ENCODE measurements around the gene OXSM. TPM values are rescaled to one million over a fixed set of nuclear protein-coding genes. Genes with fewer than 3 reads are reported as not detected.

The OXSM gene
- total RNA-seq, result 10 to 100 TPM; 18.2 to 19.9 TPM

- Mint-ChIP-seq H3K36me3 (ENCODE audit: insufficient read depth in 2 of 2) (peaks cover 1 to 3% of the 10 kb centered on the region in 2 donors), H3K4me1 (ENCODE audit: low read depth) (peaks cover 46% of the 10 kb centered on the region), H3K9me3 (no peaks in the 10 kb centered on the region), H3K27ac (peak within 1 kb of the TSS; percentile 95), H3K4me3 (peak within 1 kb of the TSS; percentile 94 to 97), H3K27me3 (ENCODE audit: low read depth) (no peaks in the 10 kb centered on the region)
- ATAC-seq (replicated peaks in 1 of 2), result peak; percentile 93 to 95
- peak; percentile 93 to 95 for DNase-seq
These were observed at the start of gene OXSM for GRCh38 chr3:25789596-25790556. TSS of gene OXSM (plus strand) at chr3:25790090. CDS start at chr3:25791021, 931 bp downstream.

DNA sequence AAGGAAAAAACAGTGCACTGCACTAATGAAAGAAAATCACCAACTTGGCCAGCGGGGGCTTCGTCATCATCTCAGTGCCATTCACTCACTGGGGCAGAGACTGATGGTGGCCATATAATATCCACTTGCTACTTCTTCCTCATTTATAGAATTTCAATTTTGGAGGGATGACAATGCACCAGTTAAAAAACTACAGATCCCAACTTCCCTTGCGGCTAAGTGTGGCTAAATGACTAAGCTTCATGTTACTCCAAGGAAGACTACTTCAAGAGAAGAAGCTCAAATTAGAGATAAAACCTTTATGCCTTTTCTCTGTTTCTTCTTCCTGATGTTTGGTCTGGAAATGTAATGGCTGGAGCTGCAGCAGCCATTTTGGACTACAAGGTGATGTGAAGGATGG, 45.4 kb upstream of the OXSM start:
- no peak overlapping the region for H3K4me3 Mint-ChIP-seq
- peaks cover 4 to 46% of the 10 kb centered on the region in 2 donors for H3K36me3 Mint-ChIP-seq (ENCODE audit: insufficient read depth in 2 of 2)
- no peaks in the 10 kb centered on the region for H3K9me3 Mint-ChIP-seq
- DNase-seq, result no peak
- H3K4me1 Mint-ChIP-seq (ENCODE audit: low read depth), result no peaks in the 10 kb centered on the region
- H3K27ac Mint-ChIP-seq, result no peak overlapping the region
- no peak for ATAC-seq (replicated peaks in 1 of 2)
- H3K27me3 Mint-ChIP-seq (ENCODE audit: low read depth), result no peaks in the 10 kb centered on the region

GRCh38 chr3:25747033-25747432, 42.9 kb upstream of the OXSM start:
- H3K27me3 Mint-ChIP-seq (ENCODE audit: low read depth), result no peaks in the 10 kb centered on the region
- H3K36me3 Mint-ChIP-seq (ENCODE audit: insufficient read depth in 2 of 2), result peaks cover 9 to 58% of the 10 kb centered on the region in 2 donors

DNA sequence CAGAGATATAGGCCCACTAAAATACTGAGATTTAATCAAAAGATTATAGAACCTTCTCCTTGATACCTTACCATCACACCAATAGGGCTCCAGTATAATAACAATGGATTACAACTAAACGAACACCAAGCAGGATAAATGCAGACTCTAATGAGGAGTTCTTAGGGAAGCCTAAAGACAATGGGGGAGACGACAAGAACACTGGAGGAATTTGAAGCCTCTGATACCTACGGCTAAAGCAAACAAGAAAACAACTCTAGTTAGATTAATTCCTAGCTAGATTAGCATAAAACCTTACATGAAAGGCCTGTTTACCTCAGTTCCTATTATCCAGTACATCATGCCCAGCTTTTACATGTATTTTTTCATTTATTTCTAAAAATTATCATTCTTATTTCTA, 41.7 kb upstream of the OXSM start:
- peaks cover 8 to 57% of the 10 kb centered on the region in 2 donors for H3K36me3 Mint-ChIP-seq (ENCODE audit: insufficient read depth in 2 of 2)
- H3K4me3 Mint-ChIP-seq, result no peak overlapping the region
- no peaks in the 10 kb centered on the region for H3K4me1 Mint-ChIP-seq (ENCODE audit: low read depth)
- DNase-seq (no peak), ATAC-seq (replicated peaks in 1 of 2) (no peak)
- H3K27ac Mint-ChIP-seq, result no peak overlapping the region
- no peaks in the 10 kb centered on the region for H3K9me3 Mint-ChIP-seq
- H3K27me3 Mint-ChIP-seq (ENCODE audit: low read depth), result no peaks in the 10 kb centered on the region

More at GRCh38 chr3:25747033-25747432, 42.9 kb upstream of the OXSM start:
- no peak overlapping the region for H3K4me3 Mint-ChIP-seq
- H3K9me3 Mint-ChIP-seq, result no peaks in the 10 kb centered on the region
- H3K27ac Mint-ChIP-seq, result no peak overlapping the region
- no peak for ATAC-seq (replicated peaks in 1 of 2)
- no peak for DNase-seq
- H3K4me1 Mint-ChIP-seq (ENCODE audit: low read depth), result no peaks in the 10 kb centered on the region

DNA sequence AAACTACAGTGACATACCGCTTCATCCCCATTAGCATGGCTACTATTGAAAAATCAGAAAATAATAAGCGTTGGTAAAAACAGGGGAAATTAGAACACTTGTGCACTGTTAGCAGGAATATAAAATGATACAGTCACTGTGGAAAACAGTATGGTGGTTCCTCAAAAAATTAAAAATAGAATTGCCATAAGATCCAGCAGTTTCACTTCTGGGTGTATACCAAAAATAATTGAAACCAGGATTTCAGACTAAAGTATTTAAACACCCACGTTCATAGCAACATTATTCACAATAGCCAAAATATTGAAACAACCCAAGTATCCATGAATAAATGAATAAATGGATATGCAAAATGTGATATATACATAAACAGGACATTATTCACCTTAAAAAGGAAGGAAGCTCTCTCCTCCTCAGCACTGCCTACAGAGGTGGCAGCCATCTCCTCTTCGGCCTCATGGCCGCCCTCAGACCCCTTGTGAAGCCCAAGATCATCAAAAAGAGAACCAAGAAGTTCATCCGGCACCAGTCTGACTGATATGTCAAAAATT, 40.8 kb upstream of the OXSM start:
- H3K36me3 Mint-ChIP-seq (ENCODE audit: insufficient read depth in 2 of 2), result peaks cover 8 to 53% of the 10 kb centered on the region in 2 donors
- DNase-seq (no peak), ATAC-seq (replicated peaks in 1 of 2) (no peak)
- H3K9me3 Mint-ChIP-seq, result no peaks in the 10 kb centered on the region
- H3K4me1 Mint-ChIP-seq (ENCODE audit: low read depth), result peaks cover 2% of the 10 kb centered on the region
- no peak overlapping the region for H3K4me3 Mint-ChIP-seq
- H3K27ac Mint-ChIP-seq, result no peak overlapping the region
- H3K27me3 Mint-ChIP-seq (ENCODE audit: low read depth), result no peaks in the 10 kb centered on the region

DNA sequence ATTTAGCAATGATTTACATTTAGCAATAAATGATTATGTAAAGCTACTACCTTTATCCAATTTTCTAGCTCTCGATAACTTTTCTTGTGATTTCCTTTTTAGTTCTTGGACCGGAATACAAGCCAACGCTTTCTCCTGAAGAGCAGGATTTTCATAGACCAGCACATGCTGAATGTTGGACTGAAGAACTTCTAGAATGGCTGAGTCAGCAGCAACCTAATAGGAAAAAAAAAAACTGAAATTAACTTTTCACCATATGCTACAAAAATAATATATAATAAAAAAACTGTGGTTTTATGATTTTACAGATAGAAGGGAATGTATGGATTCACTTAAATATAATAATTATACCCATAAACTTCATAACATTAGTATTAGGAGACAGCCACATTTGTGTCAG, 38.8 kb upstream of the OXSM start:
- H3K9me3 Mint-ChIP-seq, result no peaks in the 10 kb centered on the region

GRCh38 chr3:25751725-25752124, 38.2 kb upstream of the OXSM start:
- Mint-ChIP-seq H3K27ac (no peak overlapping the region), H3K27me3 (ENCODE audit: low read depth) (no peaks in the 10 kb centered on the region), H3K4me3 (no peak overlapping the region), H3K36me3 (ENCODE audit: insufficient read depth in 2 of 2) (peaks cover 10 to 35% of the 10 kb centered on the region in 2 donors), H3K4me1 (ENCODE audit: low read depth) (peaks cover 11% of the 10 kb centered on the region), H3K9me3 (no peaks in the 10 kb centered on the region)
- DNase-seq, result no peak
- no peak for ATAC-seq (replicated peaks in 1 of 2)

More for the DNA sequence above, 38.8 kb upstream of the OXSM start:
- Mint-ChIP-seq H3K4me1 (ENCODE audit: low read depth) (peaks cover 11% of the 10 kb centered on the region), H3K4me3 (no peak overlapping the region), H3K27ac (no peak overlapping the region), H3K27me3 (ENCODE audit: low read depth) (no peaks in the 10 kb centered on the region), H3K36me3 (ENCODE audit: insufficient read depth in 2 of 2) (peaks cover 8 to 39% of the 10 kb centered on the region in 2 donors)
- DNase-seq, result no peak
- ATAC-seq (replicated peaks in 1 of 2), result no peak

DNA sequence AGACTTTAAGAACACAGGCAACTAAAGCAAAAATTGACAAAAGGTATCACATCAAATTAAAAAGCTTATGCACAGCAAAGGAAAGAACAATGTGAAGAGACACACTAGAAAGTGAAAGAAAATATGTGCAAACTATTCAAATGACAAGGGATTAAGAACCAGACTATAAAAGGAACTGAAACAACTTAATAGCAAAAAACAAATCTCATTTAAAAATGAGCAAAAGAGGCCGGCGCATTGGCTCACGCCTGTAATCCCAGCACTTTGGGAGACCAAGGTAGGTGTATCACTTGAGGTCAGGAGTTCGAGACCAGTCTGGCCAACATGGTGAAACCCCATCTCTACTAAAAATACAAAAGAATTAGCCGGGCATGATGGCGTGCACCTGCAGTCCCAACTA, 21.0 kb upstream of the OXSM start:
- DNase-seq (no peak), ATAC-seq (replicated peaks in 1 of 2) (no peak)
- peaks cover 14% of the 10 kb centered on the region for H3K4me1 Mint-ChIP-seq (ENCODE audit: low read depth)
- H3K27me3 Mint-ChIP-seq (ENCODE audit: low read depth), result no peaks in the 10 kb centered on the region
- H3K27ac Mint-ChIP-seq, result no peak overlapping the region
- H3K36me3 Mint-ChIP-seq (ENCODE audit: insufficient read depth in 2 of 2), result peaks cover 17 to 26% of the 10 kb centered on the region in 2 donors
- H3K4me3 Mint-ChIP-seq, result no peak overlapping the region
- peaks cover 9 to 14% of the 10 kb centered on the region in 2 donors for H3K9me3 Mint-ChIP-seq

DNA sequence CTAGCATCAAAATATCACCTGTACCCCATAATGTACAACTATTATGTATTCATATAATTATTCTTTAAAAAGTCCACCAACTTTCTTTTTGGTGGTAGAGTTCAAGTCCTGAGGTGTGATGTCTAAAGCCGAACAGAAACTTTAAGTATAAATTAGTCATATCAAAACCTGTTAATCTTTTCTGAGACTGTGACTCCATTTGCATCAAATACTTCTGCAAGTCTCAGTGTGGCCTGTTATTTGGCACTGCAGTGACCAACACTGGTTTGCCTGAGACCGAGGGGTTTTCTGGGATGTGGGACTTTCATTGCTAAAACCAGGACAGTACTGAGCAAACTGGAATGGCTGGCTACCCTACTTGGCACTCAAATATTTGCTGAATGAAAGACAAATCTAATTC, 14.0 kb upstream of the OXSM start:
- peaks cover 11 to 13% of the 10 kb centered on the region in 2 donors for H3K9me3 Mint-ChIP-seq
- DNase-seq (no peak), ATAC-seq (replicated peaks in 1 of 2) (no peak)
- no peaks in the 10 kb centered on the region for H3K27me3 Mint-ChIP-seq (ENCODE audit: low read depth)
- peaks cover 31 to 53% of the 10 kb centered on the region in 2 donors for H3K36me3 Mint-ChIP-seq (ENCODE audit: insufficient read depth in 2 of 2)
- peaks cover 48% of the 10 kb centered on the region for H3K4me1 Mint-ChIP-seq (ENCODE audit: low read depth)
- H3K4me3 Mint-ChIP-seq, result no peak overlapping the region
- no peak overlapping the region for H3K27ac Mint-ChIP-seq

DNA sequence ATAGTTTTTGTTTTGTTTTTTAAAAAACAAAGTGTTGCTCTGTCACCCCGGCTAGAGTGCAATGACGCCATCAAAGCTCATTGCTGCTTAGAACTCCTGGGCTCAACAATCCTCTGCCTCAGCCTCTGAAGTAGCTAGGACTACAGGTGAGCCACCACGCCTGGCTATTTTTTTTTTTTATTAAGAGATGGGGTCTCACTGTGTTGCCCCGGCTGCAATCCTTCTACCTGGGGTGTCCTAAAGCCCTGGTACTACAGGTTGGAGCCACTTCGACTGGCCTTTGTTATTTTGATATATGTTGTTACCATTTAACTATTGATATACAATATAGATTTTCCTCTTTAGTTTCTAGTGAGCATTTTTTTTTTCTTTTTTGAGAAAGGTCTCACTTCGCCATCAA, 9.3 kb upstream of the OXSM start:
- H3K36me3 Mint-ChIP-seq (ENCODE audit: insufficient read depth in 2 of 2), result peaks cover 9 to 29% of the 10 kb centered on the region in 2 donors
- peaks cover 70% of the 10 kb centered on the region for H3K4me1 Mint-ChIP-seq (ENCODE audit: low read depth)
- no peaks in the 10 kb centered on the region for H3K27me3 Mint-ChIP-seq (ENCODE audit: low read depth)
- DNase-seq, result no peak
- no peaks in the 10 kb centered on the region for H3K9me3 Mint-ChIP-seq
- ATAC-seq (replicated peaks in 1 of 2), result no peak
- H3K4me3 Mint-ChIP-seq, result peak overlapping the region; percentile 47 to 83
- peak overlapping the region; percentile 90 for H3K27ac Mint-ChIP-seq

GRCh38 chr3:25781145-25781757, 8.6 kb upstream of the OXSM start:
- no peak for DNase-seq
- Mint-ChIP-seq H3K27ac (no peak overlapping the region), H3K4me3 (peak overlapping the region; percentile 81 to 83), H3K36me3 (ENCODE audit: insufficient read depth in 2 of 2) (peaks cover 9 to 27% of the 10 kb centered on the region in 2 donors), H3K4me1 (ENCODE audit: low read depth) (peaks cover 72% of the 10 kb centered on the region), H3K9me3 (no peaks in the 10 kb centered on the region), H3K27me3 (ENCODE audit: low read depth) (no peaks in the 10 kb centered on the region)
- no peak for ATAC-seq (replicated peaks in 1 of 2)

DNA sequence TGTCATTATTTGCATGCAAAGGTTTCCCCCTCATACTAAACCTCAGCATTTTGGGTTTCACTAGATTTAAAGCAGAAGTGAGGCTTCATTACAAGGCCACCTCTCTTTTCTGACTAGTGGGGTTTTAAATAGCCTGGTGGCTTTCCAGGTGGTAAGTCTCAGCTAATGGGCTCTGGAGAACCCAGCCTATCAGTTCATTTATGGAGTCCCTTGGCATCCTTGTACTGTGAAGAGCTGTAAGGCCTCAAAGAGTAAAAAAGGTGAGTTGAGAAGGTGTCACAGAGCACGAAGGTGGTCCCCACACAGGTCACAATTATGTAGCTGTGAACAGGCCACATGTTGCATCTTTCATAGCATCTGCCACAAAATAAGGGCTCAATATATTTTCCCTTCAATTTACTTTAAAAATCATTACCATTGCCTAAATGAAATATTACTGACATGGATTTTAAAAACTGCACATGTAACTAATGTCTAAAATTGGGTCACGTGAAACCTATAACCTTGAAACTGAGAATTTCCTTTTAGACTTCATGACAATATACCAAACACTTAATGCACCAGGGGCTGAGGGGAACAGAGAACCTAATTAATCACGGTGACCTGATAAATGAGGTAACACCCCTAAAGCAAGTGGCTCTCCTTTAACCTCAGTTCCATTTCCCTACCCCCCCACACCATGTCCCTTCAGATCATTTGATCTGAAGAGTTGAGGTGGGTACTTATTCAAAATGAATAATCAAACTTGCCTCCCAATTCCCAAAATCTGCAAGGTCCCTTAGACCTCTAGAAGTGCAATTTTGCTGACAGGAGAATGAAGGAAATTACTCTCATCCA, 7.9 kb upstream of the OXSM start:
- Mint-ChIP-seq H3K4me3 (peak overlapping the region; percentile 81 to 83), H3K27me3 (ENCODE audit: low read depth) (no peaks in the 10 kb centered on the region), H3K36me3 (ENCODE audit: insufficient read depth in 2 of 2) (peaks cover 5 to 20% of the 10 kb centered on the region in 2 donors), H3K9me3 (no peaks in the 10 kb centered on the region), H3K4me1 (ENCODE audit: low read depth) (peaks cover 65% of the 10 kb centered on the region), H3K27ac (peak overlapping the region; percentile 92)
- DNase-seq (no peak), ATAC-seq (replicated peaks in 1 of 2) (no peak)

All from activated T-cell treated with anti-CD3 and anti-CD28 coated beads, Interleukin-2, amount 50 U/mL, for 72 hours (primary cell).